Measurements from ENCODE around the gene SLC35B2. TPM values are rescaled to one million over a fixed set of nuclear protein-coding genes. Genes with fewer than 3 reads are reported as not detected.

SLC35B2 gene
- total and polyA plus RNA-seq, 9 of the 15 experiments (the other 6 are each of a cell fraction or from before 2014, with no cell fraction given), result 14.5 to 59.1 (median 47.1) TPM

GRCh38 chr6:44255871-44256774 is 1.2 kb downstream of the SLC35B2 start (continued):
- TF ChIP-seq, protein P1, sequence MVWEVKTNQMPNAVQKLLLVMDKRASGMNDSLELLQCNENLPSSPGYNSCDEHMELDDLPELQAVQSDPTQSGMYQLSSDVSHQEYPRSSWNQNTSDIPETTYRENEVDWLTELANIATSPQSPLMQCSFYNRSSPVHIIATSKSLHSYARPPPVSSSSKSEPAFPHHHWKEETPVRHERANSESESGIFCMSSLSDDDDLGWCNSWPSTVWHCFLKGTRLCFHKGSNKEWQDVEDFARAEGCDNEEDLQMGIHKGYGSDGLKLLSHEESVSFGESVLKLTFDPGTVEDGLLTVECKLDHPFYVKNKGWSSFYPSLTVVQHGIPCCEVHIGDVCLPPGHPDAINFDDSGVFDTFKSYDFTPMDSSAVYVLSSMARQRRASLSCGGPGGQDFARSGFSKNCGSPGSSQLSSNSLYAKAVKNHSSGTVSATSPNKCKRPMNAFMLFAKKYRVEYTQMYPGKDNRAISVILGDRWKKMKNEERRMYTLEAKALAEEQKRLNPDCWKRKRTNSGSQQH (CRISPR knock-in tag; IDR thresholded peaks at IDR 0.05), result no peak
- TF ChIP-seq RUNX1 (IDR thresholded peaks at IDR 0.05; ENCODE audit: low read depth) (0 out of 2 replicates have a peak, but pooled peaks have one; percentile 38), ZNF316 (IDR thresholded peaks at IDR 0.05) (0 out of 2 replicates have a peak, but pooled peaks have one; percentile 1), JUN (IDR thresholded peaks at IDR 0.05; ENCODE audit: borderline replicate concordance, low read depth, low read length) (no peak), JUN (CRISPR knock-in tag; IDR thresholded peaks at IDR 0.05; ENCODE audit: borderline replicate concordance) (no peak), KDM1A (IDR thresholded peaks at IDR 0.05) (peak in 1 of 2 experiments; percentile 34; a peak in 1 of 4 replicates), L3MBTL2 (IDR thresholded peaks at IDR 0.05) (no peak), MYNN (IDR thresholded peaks at IDR 0.05) (0 out of 2 replicates have a peak, but pooled peaks have one; percentile 35), MYNN (CRISPR knock-in tag; IDR thresholded peaks at IDR 0.05) (no peak), CBX1 (IDR thresholded peaks at IDR 0.05; ENCODE audit: low read depth) (no peak), KAT8 (IDR thresholded peaks at IDR 0.05; ENCODE audit: low read depth) (no peak), EP400 (IDR thresholded peaks at IDR 0.05) (no peak), PHF20 (IDR thresholded peaks at IDR 0.05; ENCODE audit: partially characterized antibody) (no peak), SIN3A (IDR thresholded peaks at IDR 0.05; ENCODE audit: borderline replicate concordance in 2 of 2, control insufficient read depth in 1 of 2, low read depth in 2 of 2, low read length in 2 of 2) (0 out of 4 replicates have a peak, but pooled peaks of 1 of the 2 experiments have one; percentile 31), CHD2 (IDR thresholded peaks at IDR 0.05; ENCODE audit: low read depth, low read length) (peak; percentile 20; the same call in 1 of the 2 replicates), ZNF740 (CRISPR knock-in tag; IDR thresholded peaks at IDR 0.05) (0 out of 2 replicates have a peak, but pooled peaks have one; percentile 48), ZNF740 (tag; IDR thresholded peaks at IDR 0.05) (no peak)
- TF ChIP-seq, protein P2, sequence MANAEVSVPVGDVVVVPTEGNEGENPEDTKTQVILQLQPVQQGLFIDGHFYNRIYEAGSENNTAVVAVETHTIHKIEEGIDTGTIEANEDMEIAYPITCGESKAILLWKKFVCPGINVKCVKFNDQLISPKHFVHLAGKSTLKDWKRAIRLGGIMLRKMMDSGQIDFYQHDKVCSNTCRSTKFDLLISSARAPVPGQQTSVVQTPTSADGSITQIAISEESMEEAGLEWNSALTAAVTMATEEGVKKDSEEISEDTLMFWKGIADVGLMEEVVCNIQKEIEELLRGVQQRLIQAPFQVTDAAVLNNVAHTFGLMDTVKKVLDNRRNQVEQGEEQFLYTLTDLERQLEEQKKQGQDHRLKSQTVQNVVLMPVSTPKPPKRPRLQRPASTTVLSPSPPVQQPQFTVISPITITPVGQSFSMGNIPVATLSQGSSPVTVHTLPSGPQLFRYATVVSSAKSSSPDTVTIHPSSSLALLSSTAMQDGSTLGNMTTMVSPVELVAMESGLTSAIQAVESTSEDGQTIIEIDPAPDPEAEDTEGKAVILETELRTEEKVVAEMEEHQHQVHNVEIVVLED (CRISPR knock-in tag; IDR thresholded peaks at IDR 0.05), result no peak

Measured in K562 (cell line).